ENCODE results near the gene CCDC150.
A peak's percentile ranks its signal among the peaks of the same experiment; 100 is the strongest.
"Not testable (repeated sequence)": the region's sequence is repeated elsewhere in the genome, so short reads cannot be mapped to it uniquely, and the experiment has no call there.

Gene CCDC150

GRCh38 chr2:196718419-196719109 lies 79.0 kb downstream of the CCDC150 start:
- no peak for DNase-seq

- DNase-seq, result no peak
Observed at GRCh38 chr2:196719110-196719872, 79.8 kb downstream of the CCDC150 start.

GRCh38 chr2:196723571-196723970 lies 84.1 kb downstream of the CCDC150 start:
- DNase-seq, result no peak

- DNase-seq, result no peak
Observed at GRCh38 chr2:196725218-196725617, 85.7 kb downstream of the CCDC150 start.

- no peak for DNase-seq
Observed at GRCh38 chr2:196725882-196726281, 86.4 kb downstream of the CCDC150 start.

GRCh38 chr2:196729418-196729817 lies 89.9 kb downstream of the CCDC150 start:
- no peak for DNase-seq

GRCh38 chr2:196736646-196737045 lies 97.1 kb downstream of the CCDC150 start:
- not testable (repeated sequence) for DNase-seq

GRCh38 chr2:196737046-196737445 lies 97.5 kb downstream of the CCDC150 start:
- no peak for DNase-seq

GRCh38 chr2:196739031-196739430 lies 99.5 kb downstream of the CCDC150 start:
- DNase-seq, result no peak

GRCh38 chr2:196742216-196742615 lies 102.7 kb downstream of the CCDC150 start:
- no peak for DNase-seq

- DNase-seq, result no peak
Observed at GRCh38 chr2:196742685-196743084, 103.2 kb downstream of the CCDC150 start.

- DNase-seq, result no peak
Observed at GRCh38 chr2:196743165-196743564, 103.7 kb downstream of the CCDC150 start.

GRCh38 chr2:196745711-196746110 lies 106.2 kb downstream of the CCDC150 start:
- no peak for DNase-seq

GRCh38 chr2:196747400-196747799 lies 107.9 kb downstream of the CCDC150 start:
- DNase-seq, result no peak

- no peak for DNase-seq
Observed at GRCh38 chr2:196748123-196748522, 108.6 kb downstream of the CCDC150 start.

GRCh38 chr2:196750291-196750923 lies 110.9 kb downstream of the CCDC150 start:
- no peak for DNase-seq

GRCh38 chr2:196750977-196751631 lies 111.6 kb downstream of the CCDC150 start:
- peak; percentile 44 for DNase-seq

GRCh38 chr2:196758474-196759377 lies 119.2 kb downstream of the CCDC150 start:
- DNase-seq, result no peak

- no peak for DNase-seq
Observed at GRCh38 chr2:196759378-196759706, 119.8 kb downstream of the CCDC150 start.

GRCh38 chr2:196767101-196767500 lies 127.6 kb downstream of the CCDC150 start:
- no peak for DNase-seq

Measured in CD4-positive, alpha-beta T cell treated with Interferon gamma for 1 hour (primary cell).